GM21423 (cell line): Measurements from ENCODE around the gene DUSP11.
A peak's percentile ranks its signal among the peaks of the same experiment; 100 is the strongest.
"Not testable (repeated sequence)": the region's sequence is repeated elsewhere in the genome, so short reads cannot be mapped to it uniquely, and the experiment has no call there.

Experiments
- ATAC-seq: cut with Tn5 transposase; IDR thresholded peaks from one replicate; pipeline ENCODE4 v1.9.1; 2021; ENCODE audit warnings: mild to moderate bottlenecking, moderate library complexity; ENCODE audit not compliant: unreplicated experiment

DUSP11 gene

GRCh38 chr2:73776381-73776780, 3.5 kb downstream of the DUSP11 start:
- no peak for ATAC-seq

GRCh38 chr2:73772819-73773218, 7.1 kb downstream of the DUSP11 start:
- no peak for ATAC-seq

GRCh38 chr2:73770725-73771124, 9.2 kb downstream of the DUSP11 start:
- no peak for ATAC-seq

- no peak for ATAC-seq
Measured at GRCh38 chr2:73766994-73767393, 12.9 kb downstream of the DUSP11 start.

- ATAC-seq: no peak
Measured at GRCh38 chr2:73766349-73766748, 13.6 kb downstream of the DUSP11 start.

- no peak for ATAC-seq
Measured at GRCh38 chr2:73764945-73765344, 15.0 kb downstream of the DUSP11 start.

- ATAC-seq: no peak
Measured at GRCh38 chr2:73762571-73762970, 17.3 kb downstream of the DUSP11 start.

- no peak for ATAC-seq
Measured at GRCh38 chr2:73759904-73760303, 20.0 kb downstream of the DUSP11 start.

GRCh38 chr2:73759285-73759764, 20.6 kb downstream of the DUSP11 start:
- ATAC-seq: no peak

GRCh38 chr2:73754332-73754731, 25.6 kb downstream of the DUSP11 start:
- ATAC-seq: not testable (repeated sequence)

- ATAC-seq: no peak
Measured at GRCh38 chr2:73749314-73749713, 30.6 kb downstream of the DUSP11 start.

- ATAC-seq: no peak
Measured at GRCh38 chr2:73746877-73747208, 33.1 kb downstream of the DUSP11 start.

GRCh38 chr2:73746015-73746876, 33.7 kb downstream of the DUSP11 start:
- no peak for ATAC-seq

GRCh38 chr2:73740767-73741166, 39.1 kb downstream of the DUSP11 start:
- ATAC-seq: no peak

GRCh38 chr2:73739101-73739500, 40.8 kb downstream of the DUSP11 start:
- no peak for ATAC-seq

- ATAC-seq: peak; percentile 97
Measured at GRCh38 chr2:73736855-73737779, 42.8 kb downstream of the DUSP11 start, which contains the start of gene TPRKB. Gene TPRKB, minus strand, starts transcription at chr2:73737345. Its CDS starts 2,776 bp downstream, at chr2:73734569.

- no peak for ATAC-seq
Measured at GRCh38 chr2:73736378-73736777, 43.5 kb downstream of the DUSP11 start.

GRCh38 chr2:73730810-73731209, 49.1 kb downstream of the DUSP11 start:
- no peak for ATAC-seq

- ATAC-seq: no peak
Measured at GRCh38 chr2:73728711-73729110, 51.2 kb downstream of the DUSP11 start.

GRCh38 chr2:73728043-73728442, 51.9 kb downstream of the DUSP11 start:
- ATAC-seq: no peak

- ATAC-seq: not testable (repeated sequence)
Measured at GRCh38 chr2:73726657-73727056, 53.2 kb downstream of the DUSP11 start.
